GM12878 (cell line): ENCODE measurements around the gene BRD2. TPM values are rescaled to one million over a fixed set of nuclear protein-coding genes. Genes with fewer than 3 reads are reported as not detected.

Experiments used
- ATAC-seq: fragments of 200-7000 bp; cut with Tn5 transposase; 3 replicates; pipeline ENCODE4 v1.9.1; 2020; ENCODE audit warnings: mild to moderate bottlenecking, moderate library complexity
- BruUV-seq: library from RNA; stranded (reverse); fragments of 400-500 nt; replicated peaks from 2 replicates; lab custom pipeline; 2021; lab: Mats Ljungman, UMichigan
- CTCF ChIA-PET: fragments of 300-600 bp; sonication (Branson Sonifier 250); formaldehyde crosslinking; extraction: SDS; loops from one replicate; lab custom pipeline; 2021; ENCODE audit warnings: inconsistent platforms; lab: Yijun Ruan, JAX
- POLR2A ChIA-PET: fragments of 350-600 bp; formaldehyde crosslinking; extraction: SDS; loops from one replicate; lab custom pipeline; 2021; ENCODE audit warnings: inconsistent platforms; lab: Charles Lee
- RAD21 ChIA-PET: fragments of 300-600 bp; sonication (Branson Sonifier 250); formaldehyde crosslinking; loops from one replicate; lab custom pipeline; 2023; ENCODE audit warnings: antibody characterized with exemption; ENCODE audit not compliant: unreplicated experiment; lab: Charles Lee
- SMC1A ChIA-PET: fragments of 300-600 bp; sonication (Branson Sonifier 250); formaldehyde crosslinking; loops from one replicate; lab custom pipeline; 2023; ENCODE audit not compliant: unreplicated experiment, uncharacterized antibody; lab: Charles Lee
- DNase-seq: peaks from one replicate; pipeline ENCODE4 v3.0.0-alpha.2; 2011; ENCODE audit warnings: low read depth, low spot score
- FAIRE-seq: peaks from 3 replicates; lab custom pipeline; 2011; peaks lifted over from hg19 to GRCh38; lab: Jason Lieb, UNC
- H2AFZ ChIP-seq: 2 replicates; pipeline ENCODE4 v1.6.0; 2011; ENCODE audit warnings: low read depth, low read length, control low read depth; ENCODE audit not compliant: control insufficient read depth
- H3K27ac ChIP-seq: 2 replicates; pipeline ENCODE4 v1.5.1; 2011; ENCODE audit warnings: control low read depth; ENCODE audit not compliant: control insufficient read depth, insufficient read depth
- H3K27me3 ChIP-seq, 2 experiments: replicated peaks in 1 of 2; 2 replicates each; pipeline versions ENCODE4 v1.6.0 to v1.6.1; 2011; ENCODE audit warnings: low read length in 1 of 2; ENCODE audit not compliant: control insufficient read depth in 2 of 2, insufficient read depth in 2 of 2
- H3K36me3 ChIP-seq, 2 experiments: 2 replicates each; pipeline ENCODE4 v1.5.1; 2011; ENCODE audit warnings: low read length in 1 of 2; ENCODE audit not compliant: control insufficient read depth in 2 of 2, insufficient read depth in 2 of 2
- H3K4me1 ChIP-seq: 2 replicates; pipeline ENCODE4 v1.6.1; 2011; ENCODE audit warnings: mild to moderate bottlenecking, low read length, moderate library complexity, mixed read lengths; ENCODE audit not compliant: control insufficient read depth, insufficient read depth
- H3K4me2 ChIP-seq: 2 replicates; pipeline ENCODE4 v1.6.0; 2011; ENCODE audit warnings: control low read depth; ENCODE audit not compliant: control insufficient read depth, insufficient read depth
- H3K4me3 ChIP-seq: fragments of 200-600 bp; sonication (generic); 2 replicates; pipeline ENCODE4 v1.5.1; 2016
- H3K79me2 ChIP-seq: 2 replicates; pipeline ENCODE4 v1.6.0; 2011; ENCODE audit warnings: low read length; ENCODE audit not compliant: control insufficient read depth, insufficient read depth
- H3K9ac ChIP-seq: 2 replicates; pipeline ENCODE4 v1.8.0; 2011; ENCODE audit warnings: low read length, control low read depth, mixed read lengths; ENCODE audit not compliant: control insufficient read depth, insufficient read depth
- H3K9me3 ChIP-seq: replicated peaks from 3 replicates; pipeline ENCODE4 v1.5.1; 2011; ENCODE audit warnings: mild to moderate bottlenecking, low read length; ENCODE audit not compliant: control insufficient read depth, insufficient read depth
- H4K20me1 ChIP-seq: 2 replicates; pipeline ENCODE4 v1.6.0; 2011; ENCODE audit not compliant: control insufficient read depth, insufficient read depth
- ASH2L ChIP-seq: fragments of 300-600, 200-600 bp; sonication (generic); IDR thresholded peaks from 2 replicates; pipeline ENCODE4 v1.6.1; 2017; ENCODE audit warnings: low read depth, mild to moderate bottlenecking, borderline replicate concordance
- CBFB ChIP-seq: IDR thresholded peaks from 2 replicates; pipeline ENCODE4 v1.6.1; 2016; ENCODE audit warnings: antibody characterized with exemption, low read depth
- CTCF ChIP-seq, 3 experiments: IDR thresholded peaks in 2 of 3; conservative IDR thresholded peaks in 1 of 3; 2 replicates each; pipeline ENCODE4 v1.5.1; 2011; ENCODE audit warnings: low read depth in 3 of 3, low read length in 3 of 3, mild to moderate bottlenecking in 3 of 3, control low read depth in 2 of 3, moderate library complexity in 2 of 3, inconsistent platforms in 1 of 3, mixed read lengths in 1 of 3; ENCODE audit not compliant: control insufficient read depth in 2 of 3, insufficient read depth in 1 of 3; ENCODE audit errors: extremely low read depth in 1 of 3
- DPF2 ChIP-seq: fragments of 450-650 bp; IDR thresholded peaks from 2 replicates; pipeline ENCODE4 v1.6.1; 2017; ENCODE audit warnings: mild to moderate bottlenecking
- FOXM1 ChIP-seq: IDR thresholded peaks from 2 replicates; pipeline ENCODE4 v1.6.1; 2012; ENCODE audit warnings: low read depth, mild to moderate bottlenecking, inconsistent platforms, low read length, moderate library complexity
- IRF3 ChIP-seq: fragments of 450-650 bp; IDR thresholded peaks from 2 replicates; pipeline ENCODE4 v1.6.1; 2014; ENCODE audit warnings: mild to moderate bottlenecking
- JUND ChIP-seq: IDR thresholded peaks from 2 replicates; pipeline ENCODE4 v1.6.1; 2012; ENCODE audit warnings: low read depth, mild to moderate bottlenecking, low read length, improper control_type of control experiment, moderate library complexity
- MYC ChIP-seq: IDR thresholded peaks from 2 replicates; pipeline ENCODE4 v1.6.1; 2011; ENCODE audit warnings: mild to moderate bottlenecking, low read length, moderate library complexity, inconsistent platforms; ENCODE audit not compliant: insufficient read depth, insufficient replicate concordance, insufficient read length, severe bottlenecking
- PML ChIP-seq: IDR thresholded peaks from 2 replicates; pipeline ENCODE4 v1.6.1; 2012; ENCODE audit warnings: low read length, inconsistent platforms
- RUNX3 ChIP-seq: IDR thresholded peaks from 2 replicates; pipeline ENCODE4 v1.6.1; 2012; ENCODE audit warnings: low read length, inconsistent platforms
- STAT3 ChIP-seq: IDR thresholded peaks from 2 replicates; pipeline ENCODE4 v1.6.1; 2011; ENCODE audit warnings: low read depth, low read length, improper control_type of control experiment
- ZZZ3 ChIP-seq: IDR thresholded peaks from 2 replicates; pipeline ENCODE4 v1.6.1; 2011; ENCODE audit warnings: low read depth; ENCODE audit not compliant: control insufficient read depth, insufficient read length
- WGBS: methylation state at CpG from one replicate; pipeline ENCODE4 v1.1.6; 2016; ENCODE audit warnings: low lambda C conversion rate; ENCODE audit not compliant: insufficient replicate concordance, insufficient coverage; ENCODE audit errors: missing lambda C conversion rate; 5-methylcytosine and 5-hydroxymethylcytosine counted together
- in situ Hi-C: fragments of 300-500 bp; cut with MboI; formaldehyde crosslinking; loops from 9 replicates; pipeline ENCODE4 v1.14.3; 2018; ENCODE audit warnings: mixed read lengths
- intact Hi-C: fragments of 100-400 bp; cut with micrococcal nuclease; formaldehyde crosslinking; loops from one replicate; pipeline ENCODE4 v1.14.2; 2022; ENCODE audit not compliant: unreplicated experiment
- polyA plus RNA-seq, 11 experiments: library from polyadenylated mRNA; depleted of rRNA in 4 of 11; unstranded in 6 of 11; stranded (reverse) in 5 of 11; fragments of >200 nt; fragmentation: Nextera tagmentation in 4 of 11; fragmentation: Illumina TruSeq in 1 of 11; extraction: Ambion mirVana in 4 of 11; extraction: Trizol in 1 of 11; gene quantifications; 1 replicate in 1 of 11; 2 replicates in 10 of 11; pipeline versions ENCODE4 v1.2.1 to v1.2.3, GENCODE V29; 2011 to 2016; ENCODE audit warnings: inconsistent platforms in 2 of 11, missing spikeins in 2 of 11, low read depth in 1 of 11
- total RNA-seq, 4 experiments: library from RNA; depleted of rRNA in 3 of 4; stranded (reverse); fragments of >200 nt in 3 of 4; fragmentation: Illumina TruSeq in 1 of 4; extraction: Trizol in 1 of 4; gene quantifications; 2 replicates each; pipeline versions ENCODE4 v1.2.1 to v1.2.3, GENCODE V29; 2013 to 2021
- TF ChIP-seq, protein P1 (sequence below): fragments of 450-650 bp; IDR thresholded peaks from 2 replicates; pipeline ENCODE4 v1.6.1; 2017; ENCODE audit warnings: mild to moderate bottlenecking
- TF ChIP-seq, protein P2 (sequence below): fragments of 450-650 bp; formaldehyde crosslinking; IDR thresholded peaks from 2 replicates; pipeline ENCODE4 v1.5.0; 2022; ENCODE audit warnings: mild to moderate bottlenecking, missing genetic modification characterization

Gene BRD2
- total and polyA plus RNA-seq, 10 of the 15 experiments (the other 5 are each of a cell fraction or from before 2014, with no cell fraction given), result 32.2 to 239 (median 139) TPM

DNA sequence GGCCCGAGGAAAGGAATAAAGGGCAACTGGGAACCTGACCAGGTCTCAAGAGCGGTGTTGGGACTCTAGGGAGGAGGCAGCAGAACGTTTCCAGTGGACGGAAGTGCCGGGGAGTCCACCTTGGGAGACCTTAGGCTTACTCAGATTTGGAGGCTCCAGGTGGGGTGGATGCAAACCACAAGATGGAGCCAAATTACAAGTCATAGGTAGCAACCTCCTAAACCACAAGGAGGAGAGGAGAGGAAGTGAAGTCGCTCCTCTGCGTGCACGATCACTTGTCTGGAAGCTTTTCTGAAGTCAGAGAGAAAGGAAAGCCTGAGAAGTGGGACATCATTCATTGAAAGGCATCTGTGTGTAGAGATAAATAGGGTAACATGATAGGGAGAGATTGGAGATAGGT lies 31.7 kb downstream of the BRD2 start (continued):
- TF ChIP-seq CTCF (IDR thresholded peaks at IDR 0.05 in 2 of 3, conservative IDR thresholded peaks at IDR 0.05 in 1 of 3; ENCODE audit: control insufficient read depth in 2 of 3, extremely low read depth in 1 of 3, insufficient read depth in 1 of 3, low read depth in 3 of 3, low read length in 3 of 3) (peak; percentile 51 to 60 (median 53)), CBFB (peak; percentile 71; the same call in 1 of the 2 replicates), RUNX3 (peak; percentile 90), IRF3 (no peak)

GRCh38 chr6:33001685-33002084 lies 33.3 kb downstream of the BRD2 start:
- Histone ChIP-seq H3K79me2 (no peaks in the 10 kb centered on the region), H3K9ac (no peak overlapping the region), H3K4me3 (no peak overlapping the region), H3K36me3 (peaks cover 0 to 7% of the 10 kb centered on the region in 2 experiments; a peak in 1 of 4 replicates), H2AFZ (no peak overlapping the region), H3K27ac (no peak overlapping the region), H3K4me1 (peaks cover 7% of the 10 kb centered on the region; the same call in 1 of the 2 replicates), H3K4me2 (no peak overlapping the region), H3K9me3 (no peaks in the 10 kb centered on the region), H3K27me3 (no peaks in the 10 kb centered on the region), H4K20me1 (no peaks in the 10 kb centered on the region)
- CTCF ChIA-PET, result interaction anchor here (0.7 to 3.8 kb wide), 15 partner anchors 7 to 247 kb away, joined by 3 to 26 read pairs (median 6); no protein-coding TSS in a partner anchor
- in situ Hi-C loops (loop anchor here (5.0 kb wide), 1 partner anchor 246 kb away; no protein-coding TSS in a partner anchor), intact Hi-C loops (loop anchor here (5.0 kb wide), 1 partner anchor 246 kb away; no protein-coding TSS in a partner anchor)
- ATAC-seq (no peak), FAIRE-seq (no peak), DNase-seq (no peak)
- SMC1A ChIA-PET, result interaction anchor here (0.8 to 2.4 kb wide), 7 partner anchors 13 to 245 kb away, joined by 3 to 13 read pairs (median 4); no protein-coding TSS in a partner anchor
- POLR2A ChIA-PET, result interaction anchor here (0.6 to 1.9 kb wide), 5 partner anchors 13 to 179 kb away, joined by 3 to 5 read pairs (median 4); no protein-coding TSS in a partner anchor
- no TSS peak for BruUV-seq
- 46% methylated on average over 4 of the region's 4 CpGs for whole genome bisulfite sequencing
- RAD21 ChIA-PET, result interaction anchor here (0.8 to 1.1 kb wide), 3 partner anchors 88 to 171 kb away, joined by 3 read pairs; no protein-coding TSS in a partner anchor
- no peak for TF ChIP-seq DPF2
- TF ChIP-seq ZZZ3, result no peak
- TF ChIP-seq JUND, result no peak
- TF ChIP-seq FOXM1, result no peak
- TF ChIP-seq, protein P1, sequence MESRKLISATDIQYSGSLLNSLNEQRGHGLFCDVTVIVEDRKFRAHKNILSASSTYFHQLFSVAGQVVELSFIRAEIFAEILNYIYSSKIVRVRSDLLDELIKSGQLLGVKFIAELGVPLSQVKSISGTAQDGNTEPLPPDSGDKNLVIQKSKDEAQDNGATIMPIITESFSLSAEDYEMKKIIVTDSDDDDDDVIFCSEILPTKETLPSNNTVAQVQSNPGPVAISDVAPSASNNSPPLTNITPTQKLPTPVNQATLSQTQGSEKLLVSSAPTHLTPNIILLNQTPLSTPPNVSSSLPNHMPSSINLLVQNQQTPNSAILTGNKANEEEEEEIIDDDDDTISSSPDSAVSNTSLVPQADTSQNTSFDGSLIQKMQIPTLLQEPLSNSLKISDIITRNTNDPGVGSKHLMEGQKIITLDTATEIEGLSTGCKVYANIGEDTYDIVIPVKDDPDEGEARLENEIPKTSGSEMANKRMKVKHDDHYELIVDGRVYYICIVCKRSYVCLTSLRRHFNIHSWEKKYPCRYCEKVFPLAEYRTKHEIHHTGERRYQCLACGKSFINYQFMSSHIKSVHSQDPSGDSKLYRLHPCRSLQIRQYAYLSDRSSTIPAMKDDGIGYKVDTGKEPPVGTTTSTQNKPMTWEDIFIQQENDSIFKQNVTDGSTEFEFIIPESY, result no peak
- TF ChIP-seq PML, result no peak
- TF ChIP-seq MYC, result no peak
- no peak for TF ChIP-seq ASH2L
- TF ChIP-seq STAT3, result no peak
- TF ChIP-seq, protein P2, sequence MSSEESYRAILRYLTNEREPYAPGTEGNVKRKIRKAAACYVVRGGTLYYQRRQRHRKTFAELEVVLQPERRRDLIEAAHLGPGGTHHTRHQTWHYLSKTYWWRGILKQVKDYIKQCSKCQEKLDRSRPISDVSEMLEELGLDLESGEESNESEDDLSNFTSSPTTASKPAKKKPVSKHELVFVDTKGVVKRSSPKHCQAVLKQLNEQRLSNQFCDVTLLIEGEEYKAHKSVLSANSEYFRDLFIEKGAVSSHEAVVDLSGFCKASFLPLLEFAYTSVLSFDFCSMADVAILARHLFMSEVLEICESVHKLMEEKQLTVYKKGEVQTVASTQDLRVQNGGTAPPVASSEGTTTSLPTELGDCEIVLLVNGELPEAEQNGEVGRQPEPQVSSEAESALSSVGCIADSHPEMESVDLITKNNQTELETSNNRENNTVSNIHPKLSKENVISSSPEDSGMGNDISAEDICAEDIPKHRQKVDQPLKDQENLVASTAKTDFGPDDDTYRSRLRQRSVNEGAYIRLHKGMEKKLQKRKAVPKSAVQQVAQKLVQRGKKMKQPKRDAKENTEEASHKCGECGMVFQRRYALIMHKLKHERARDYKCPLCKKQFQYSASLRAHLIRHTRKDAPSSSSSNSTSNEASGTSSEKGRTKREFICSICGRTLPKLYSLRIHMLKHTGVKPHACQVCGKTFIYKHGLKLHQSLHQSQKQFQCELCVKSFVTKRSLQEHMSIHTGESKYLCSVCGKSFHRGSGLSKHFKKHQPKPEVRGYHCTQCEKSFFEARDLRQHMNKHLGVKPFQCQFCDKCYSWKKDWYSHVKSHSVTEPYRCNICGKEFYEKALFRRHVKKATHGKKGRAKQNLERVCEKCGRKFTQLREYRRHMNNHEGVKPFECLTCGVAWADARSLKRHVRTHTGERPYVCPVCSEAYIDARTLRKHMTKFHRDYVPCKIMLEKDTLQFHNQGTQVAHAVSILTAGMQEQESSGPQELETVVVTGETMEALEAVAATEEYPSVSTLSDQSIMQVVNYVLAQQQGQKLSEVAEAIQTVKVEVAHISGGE (CRISPR knock-in tag), result no peak
